Islet precursor cell (in vitro differentiated cells): ENCODE measurements around the gene TPM2.
A peak's percentile ranks its signal among the peaks of the same experiment; 100 is the strongest.
"Not testable (repeated sequence)": the region's sequence is repeated elsewhere in the genome, so short reads cannot be mapped to it uniquely, and the experiment has no call there.

Experiments
- DNase-seq: peaks from one replicate; pipeline ENCODE4 v3.0.0-alpha.2; 2018

Gene TPM2

DNA sequence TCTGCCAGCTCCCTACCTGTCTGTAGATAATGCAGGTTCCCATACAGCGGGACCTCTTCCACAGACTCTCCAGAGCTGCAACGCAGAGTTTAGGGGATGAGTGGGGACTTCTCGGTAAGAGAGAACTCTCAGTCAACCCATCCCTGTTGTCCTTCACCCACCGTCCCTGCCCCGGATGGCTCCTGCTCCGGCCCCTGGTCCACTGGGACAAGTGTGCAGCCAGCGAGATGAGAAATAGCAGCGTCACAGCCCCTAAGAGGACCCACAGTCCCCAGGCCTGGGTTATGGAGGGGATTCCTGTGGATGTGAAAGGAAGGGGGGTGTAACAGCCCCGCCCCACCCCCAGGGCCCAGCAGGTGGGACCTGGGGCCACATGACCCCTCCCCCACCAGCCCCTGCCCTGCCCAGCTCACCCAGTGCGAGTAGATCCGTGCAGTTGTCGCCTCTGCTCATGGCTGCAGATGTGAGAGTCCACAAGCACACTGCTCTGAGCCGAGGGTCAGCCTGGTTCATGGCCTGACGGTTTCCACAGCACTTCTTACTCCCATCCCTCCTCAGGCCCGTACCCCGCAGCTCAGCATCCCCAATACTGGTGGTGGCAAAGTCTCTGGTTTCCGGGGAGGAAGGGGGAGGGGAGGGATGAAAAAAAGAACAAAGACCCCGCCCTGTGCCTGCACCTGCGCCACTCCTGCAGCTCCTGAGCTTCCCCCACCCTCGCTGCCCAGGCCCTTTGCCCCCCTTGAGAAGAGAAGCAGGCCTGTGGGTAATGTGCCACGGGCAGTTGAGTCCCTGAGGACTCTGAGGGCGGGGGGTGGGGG, 39.2 kb downstream of the TPM2 start, which contains the start of gene SIT1:
Gene SIT1 (minus strand): TSS at position 591 of the 818 bp plus-strand sequence. CDS start 78 bp downstream, at position 513.
- DNase-seq = no peak

DNA sequence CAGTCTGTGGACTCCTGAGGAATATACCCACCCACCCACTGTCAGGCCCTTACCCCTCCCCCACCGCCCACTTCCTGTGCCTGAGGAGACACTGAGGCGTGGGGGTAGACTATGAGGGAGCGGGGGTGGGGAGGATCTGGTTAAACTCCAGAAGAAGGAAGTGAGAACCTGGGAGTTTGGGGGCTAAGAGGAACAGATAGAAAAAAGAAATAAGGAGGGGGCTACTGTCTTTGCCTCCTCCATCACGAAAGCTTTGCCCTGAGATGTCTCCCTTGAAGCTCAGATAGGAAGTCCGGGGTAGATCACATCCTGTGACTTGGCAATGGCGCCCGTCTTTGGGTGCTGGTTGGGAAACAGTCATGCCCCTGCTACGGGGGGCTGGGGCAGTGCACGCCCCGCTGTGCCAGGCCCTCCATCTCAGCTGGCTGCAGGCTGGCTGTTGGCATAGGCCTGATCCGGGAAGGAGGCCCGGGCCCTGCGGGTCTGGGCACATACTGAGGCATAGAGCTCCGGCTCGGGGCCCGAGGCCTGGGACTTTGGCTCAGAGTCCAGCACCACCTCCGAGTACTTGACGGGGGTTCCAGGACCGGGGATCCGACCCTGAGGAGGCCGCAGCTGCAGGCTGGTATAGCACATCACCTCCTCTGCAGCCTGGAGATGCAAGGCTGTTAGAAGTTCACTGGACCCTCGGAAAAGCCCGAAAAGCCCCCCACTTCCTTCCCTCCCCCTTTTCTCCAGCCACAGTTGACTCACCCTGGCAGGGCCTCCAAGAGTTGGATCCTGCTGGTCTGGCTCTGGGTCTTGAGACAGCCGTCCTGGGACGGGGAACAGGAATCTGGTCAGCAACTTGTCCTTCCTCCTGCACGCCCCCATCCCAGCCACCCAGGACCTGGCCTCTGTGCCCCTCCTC, 40.0 kb downstream of the TPM2 start:
- no peak for DNase-seq

- DNase-seq = peak; percentile 95
These were observed 43.0 kb downstream of the TPM2 start for GRCh38 chr9:35646533-35647265.

DNA sequence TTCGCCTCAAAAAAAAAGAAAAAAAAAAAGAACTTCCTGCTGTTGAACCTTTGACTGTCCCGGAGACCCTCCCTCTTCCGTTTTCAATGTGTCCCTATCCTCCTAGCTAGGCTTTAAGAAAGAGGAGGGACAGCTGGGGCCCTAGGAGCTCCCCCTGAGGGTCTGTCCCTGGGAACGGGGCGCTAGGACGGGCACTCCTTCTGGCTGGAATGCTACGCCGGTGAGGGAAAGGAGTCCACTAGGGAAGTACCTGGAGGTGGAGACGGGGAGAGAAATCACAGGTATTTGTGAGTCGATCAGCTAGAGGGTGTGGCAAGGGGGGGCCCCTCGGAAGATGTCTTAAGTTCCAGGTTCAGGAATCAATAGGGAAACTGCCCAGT, 43.6 kb downstream of the TPM2 start:
- peak; percentile 83 for DNase-seq

DNA sequence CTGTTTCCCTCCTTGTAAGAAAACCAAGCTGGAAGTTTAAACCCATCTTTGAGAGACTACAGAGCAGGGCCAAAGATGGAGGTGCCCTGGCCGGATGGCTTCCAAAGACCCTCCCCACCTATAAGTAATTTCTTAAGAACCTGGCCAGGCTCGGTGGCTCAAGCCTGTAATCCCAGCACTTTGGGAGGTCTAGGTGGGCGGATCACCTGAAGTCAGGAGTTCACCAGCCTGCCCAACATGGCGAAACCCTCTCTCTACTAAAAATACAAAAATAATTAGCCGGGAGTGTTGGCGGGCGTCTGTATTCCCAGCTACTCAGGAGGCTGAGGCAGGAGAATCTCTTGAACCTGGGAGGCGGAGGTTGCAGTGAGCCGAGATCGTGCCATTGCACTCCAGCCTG, 44.0 kb downstream of the TPM2 start:
- not testable (repeated sequence) for DNase-seq

GRCh38 chr9:35643046-35643445, 46.7 kb downstream of the TPM2 start:
- DNase-seq = no peak

- not testable (repeated sequence) for DNase-seq
These were observed 48.2 kb downstream of the TPM2 start for GRCh38 chr9:35641478-35641877.

DNA sequence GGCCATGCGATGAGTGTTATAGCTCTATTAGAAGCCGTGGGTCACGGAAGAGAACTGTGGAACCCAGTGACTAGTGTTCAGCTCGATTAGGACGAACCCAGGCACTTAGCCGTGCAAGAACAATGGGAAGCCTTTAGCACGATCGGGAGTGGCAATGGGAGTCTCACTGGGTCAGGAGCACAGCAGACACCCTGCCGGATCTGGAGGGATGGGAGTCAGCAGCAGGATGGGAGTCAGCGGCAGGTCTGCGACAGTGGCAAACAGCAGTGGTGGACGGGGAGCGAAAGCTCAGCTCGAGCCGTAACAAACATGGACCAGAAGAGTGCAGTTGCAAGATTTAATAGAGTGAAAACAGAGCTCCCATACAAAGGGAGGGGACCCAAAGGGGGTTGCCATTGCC, 49.3 kb downstream of the TPM2 start:
- DNase-seq = not testable (repeated sequence)

- DNase-seq = no peak
These were observed 50.1 kb downstream of the TPM2 start for GRCh38 chr9:35639631-35640030.

- DNase-seq = not testable (repeated sequence)
These were observed 50.5 kb downstream of the TPM2 start for GRCh38 chr9:35639225-35639624.

DNA sequence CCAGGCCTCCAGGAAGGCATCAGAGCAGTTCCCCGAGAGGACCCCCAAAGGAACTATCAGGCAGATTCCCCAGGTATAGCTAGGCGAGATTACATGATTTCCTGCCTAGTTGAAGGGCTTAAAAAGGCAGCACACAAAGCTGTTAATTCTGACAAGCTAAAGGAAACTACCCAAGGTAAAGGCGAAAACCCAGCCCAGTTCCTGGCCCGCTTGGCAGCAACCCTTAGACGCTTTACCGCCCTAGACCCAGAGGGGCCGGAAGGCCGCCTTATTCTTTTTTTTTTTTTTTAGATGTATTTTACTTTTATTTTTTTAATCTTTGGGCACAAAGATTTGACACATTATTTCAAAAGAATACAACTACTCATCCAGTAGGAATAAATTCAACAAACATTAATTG, 51.0 kb downstream of the TPM2 start:
- not testable (repeated sequence) for DNase-seq

DNA sequence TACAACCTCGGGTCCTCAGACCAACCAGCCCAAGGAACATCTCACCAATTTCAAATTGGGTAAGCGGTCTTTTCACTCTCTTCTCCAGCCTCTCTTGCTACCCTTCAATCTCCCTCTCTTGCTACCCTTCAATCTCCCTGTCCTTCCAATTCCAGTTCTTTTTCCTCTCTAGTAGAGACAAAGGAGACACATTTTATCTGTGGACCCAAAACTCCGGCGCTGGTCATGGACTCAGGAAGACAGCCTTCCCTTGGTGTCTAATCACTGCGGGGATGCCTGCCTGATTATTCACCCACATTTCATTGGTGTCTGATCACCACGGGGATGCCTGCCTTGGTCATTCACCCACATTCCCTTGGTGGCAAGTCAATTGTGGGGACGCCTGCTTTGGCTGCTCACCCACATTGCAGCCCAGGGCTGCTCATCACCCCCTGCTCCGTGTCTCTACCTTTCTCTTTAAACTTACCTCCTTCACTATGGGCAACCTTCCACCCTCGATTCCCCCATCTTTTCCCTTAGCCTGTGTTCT, 52.2 kb downstream of the TPM2 start:
- DNase-seq = not testable (repeated sequence)

DNA sequence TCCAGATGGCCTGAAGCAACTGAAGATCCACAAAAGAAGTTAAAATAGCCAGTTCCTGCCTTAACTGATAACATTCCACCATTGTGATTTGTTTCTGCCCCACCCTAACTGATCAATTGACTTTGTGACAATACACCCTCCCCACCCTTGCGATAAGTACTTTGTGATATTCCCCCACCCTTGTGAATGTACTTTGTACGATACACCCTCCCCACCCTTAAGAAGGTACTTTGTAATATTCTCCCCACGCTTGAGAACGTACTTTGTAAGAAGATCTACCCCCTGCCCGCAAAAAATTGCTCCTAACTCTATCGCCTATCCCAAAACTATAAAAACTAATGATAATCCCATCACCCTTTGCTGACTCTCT, 52.9 kb downstream of the TPM2 start:
- not testable (repeated sequence) for DNase-seq

DNA sequence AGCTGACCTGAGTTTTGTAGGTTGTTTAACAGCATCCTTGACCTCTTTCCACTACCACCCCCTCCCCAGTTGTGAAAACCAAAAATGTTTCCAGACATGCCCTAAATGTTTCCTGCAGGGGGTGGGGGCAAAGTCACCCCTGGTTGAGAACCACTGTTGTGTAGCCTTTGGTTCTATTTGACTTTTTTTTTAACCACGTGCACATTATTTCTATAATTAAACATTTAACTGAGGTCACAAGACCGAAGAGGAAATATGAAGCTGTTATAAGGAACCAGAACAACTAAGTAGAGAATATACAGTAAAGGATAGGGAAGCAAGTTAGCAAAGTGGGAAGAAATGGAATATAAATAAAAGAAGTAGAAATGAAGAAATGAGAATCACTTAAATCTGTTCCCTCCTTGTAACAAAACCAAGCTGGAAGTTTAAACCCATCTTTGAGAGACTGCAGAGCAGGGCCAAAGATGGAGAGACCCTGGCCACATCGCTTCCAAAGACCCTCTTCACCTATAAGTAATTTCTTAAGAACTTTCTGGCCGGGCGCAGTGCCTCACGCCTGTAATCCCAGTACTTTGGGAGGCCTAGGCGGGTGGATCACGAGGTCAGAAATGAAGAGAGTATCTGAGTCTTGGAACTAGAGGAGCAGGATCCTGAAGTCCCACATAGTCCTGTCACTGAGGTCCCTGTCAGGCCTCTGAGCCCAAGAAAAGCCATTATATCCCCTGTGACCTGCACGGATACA, 53.4 kb downstream of the TPM2 start:
- no peak for DNase-seq

DNA sequence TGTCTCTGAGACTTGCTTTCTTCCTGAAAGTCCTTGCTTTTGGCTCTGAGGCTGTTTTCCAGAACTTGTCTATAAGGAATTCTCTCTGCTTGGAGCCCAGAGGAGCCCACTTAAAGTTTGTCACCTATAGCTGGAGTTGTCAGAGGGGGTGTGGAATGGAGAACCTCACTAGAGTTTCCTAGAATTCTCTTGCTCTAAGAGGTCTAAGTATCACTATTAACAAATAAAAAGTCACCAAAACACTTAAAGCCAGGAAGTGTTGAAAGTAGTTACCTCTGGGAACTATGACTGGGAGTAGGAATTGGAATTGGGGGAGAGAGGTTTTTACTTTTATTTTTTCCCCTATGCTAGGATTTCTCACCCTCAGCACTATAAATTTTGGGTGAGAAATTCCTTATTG, 54.0 kb downstream of the TPM2 start:
- DNase-seq = no peak
